HG02852 (cell line): ENCODE measurements around the gene PARP11.

Experiments used
- ATAC-seq: cut with Tn5 transposase; IDR thresholded peaks from one replicate; pipeline ENCODE4 v1.9.1; 2021; ENCODE audit warnings: mild to moderate bottlenecking, moderate library complexity; ENCODE audit not compliant: unreplicated experiment

PARP11 gene

DNA sequence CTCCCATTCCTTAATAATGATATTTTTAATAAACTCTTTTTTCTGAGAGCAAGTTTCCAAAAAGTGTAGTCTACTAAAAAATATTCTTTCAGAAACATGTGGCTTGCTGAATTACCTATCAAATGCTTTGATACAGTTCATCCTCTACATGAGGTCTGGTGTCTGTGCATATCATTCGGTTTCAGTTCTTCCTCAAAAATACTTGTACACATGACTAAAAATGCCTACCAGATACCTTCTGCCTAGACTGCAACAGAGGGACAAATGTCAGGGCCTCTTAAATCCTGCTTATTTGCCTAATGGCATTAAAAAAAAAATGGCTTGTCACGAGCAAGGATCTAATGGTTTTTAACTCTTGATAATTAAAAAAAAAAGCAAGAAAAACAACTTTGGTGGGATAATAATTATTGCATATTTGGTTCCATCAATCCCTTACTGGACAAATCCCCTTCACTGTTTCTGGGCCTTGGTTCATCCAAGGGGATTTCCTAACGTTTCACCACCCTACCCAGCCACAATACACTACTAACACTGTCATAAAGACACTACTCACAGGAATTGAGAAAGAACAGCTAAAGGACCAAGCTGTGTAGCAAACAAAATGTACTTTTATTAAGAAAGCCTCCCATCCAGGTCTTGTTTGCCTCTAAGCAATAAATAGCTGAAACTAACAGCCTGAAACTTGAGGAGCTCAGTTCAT lies 45.7 kb downstream of the PARP11 start:
- ATAC-seq: no peak

DNA sequence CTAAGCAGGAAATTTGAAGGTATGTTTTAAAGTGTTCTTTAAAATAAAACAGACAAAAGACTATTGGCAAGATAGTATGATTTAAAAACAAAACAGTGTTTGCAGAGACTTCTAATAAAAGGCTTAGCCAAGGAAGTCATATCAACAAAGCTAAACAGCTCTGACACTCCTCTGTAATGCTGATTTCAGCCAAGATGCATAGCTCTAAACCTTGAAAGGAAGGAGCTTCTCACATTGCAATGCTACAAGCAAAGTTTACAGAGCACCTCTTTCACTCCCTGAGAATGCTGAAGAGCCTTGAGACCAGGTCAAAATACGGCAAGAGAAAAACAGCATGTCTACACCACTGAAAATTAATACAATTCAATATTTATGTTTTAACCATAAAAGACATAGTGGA lies 51.8 kb downstream of the PARP11 start:
- ATAC-seq: no peak

DNA sequence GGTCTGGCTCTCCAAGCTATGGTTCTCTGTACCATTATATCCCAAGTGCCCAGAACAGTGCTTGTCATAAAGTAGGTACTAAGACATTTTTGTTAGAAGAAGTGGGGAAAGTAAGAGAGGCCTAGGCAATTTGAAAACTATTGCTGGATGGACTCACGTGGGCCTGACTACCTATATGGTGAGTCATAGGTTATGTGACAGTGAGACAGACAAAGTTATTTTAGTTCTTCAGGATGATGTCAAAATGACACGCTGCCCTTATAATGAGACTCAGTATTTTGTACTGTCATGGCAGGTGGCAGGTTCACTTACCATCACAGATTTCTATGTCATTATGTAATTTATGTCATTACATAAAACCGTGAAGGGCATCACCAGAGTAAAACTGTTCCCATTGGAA lies 53.1 kb downstream of the PARP11 start:
- no peak for ATAC-seq

DNA sequence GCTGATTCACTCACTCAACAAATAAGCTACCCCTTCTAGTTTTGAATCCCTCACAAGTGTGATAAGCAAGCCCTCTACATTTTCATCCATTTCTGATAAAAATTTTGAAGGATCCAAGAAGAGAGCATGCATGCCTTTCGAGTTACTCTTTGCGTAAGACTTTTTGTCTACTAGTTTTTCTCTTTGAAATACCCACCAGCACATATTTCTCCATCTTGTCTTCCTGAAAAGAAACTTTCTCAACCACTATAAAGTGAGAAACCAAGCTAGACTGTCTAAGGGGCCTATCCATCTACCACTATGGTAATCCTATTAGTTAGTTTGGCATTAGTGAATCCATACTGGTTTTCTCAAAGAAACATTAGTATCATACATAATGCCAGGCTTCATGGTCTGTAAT lies 56.9 kb downstream of the PARP11 start:
- ATAC-seq: no peak

DNA sequence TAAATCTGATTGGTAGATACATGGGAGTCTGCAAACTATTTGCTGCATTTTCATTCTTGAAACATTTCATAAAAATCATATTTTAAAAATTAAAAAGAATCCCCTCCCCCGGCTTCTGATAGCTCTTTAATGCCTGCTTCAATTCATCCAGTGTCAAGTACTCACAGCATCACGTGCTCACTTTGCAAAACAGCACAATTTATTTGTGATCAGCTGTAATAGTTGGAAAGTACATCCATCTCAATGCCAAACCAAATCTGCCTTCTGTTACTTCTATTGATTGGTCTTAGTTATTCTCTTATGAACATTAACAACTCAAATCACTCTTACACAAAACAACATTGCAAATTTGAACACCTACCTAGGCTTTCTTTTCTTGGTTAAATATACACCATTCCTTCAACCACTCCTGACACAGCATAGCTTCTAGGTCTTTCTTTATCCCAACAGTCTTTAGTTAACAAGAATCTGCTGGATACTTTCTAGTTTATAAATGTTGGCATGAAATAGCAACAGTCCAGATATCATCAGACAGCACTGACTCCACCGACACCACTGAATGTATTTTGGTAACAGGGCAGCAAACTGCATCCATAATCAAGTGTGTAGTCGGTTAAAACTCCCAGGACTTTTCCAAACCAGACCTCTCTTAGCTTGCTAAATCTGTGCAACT lies 58.0 kb downstream of the PARP11 start:
- no peak for ATAC-seq

DNA sequence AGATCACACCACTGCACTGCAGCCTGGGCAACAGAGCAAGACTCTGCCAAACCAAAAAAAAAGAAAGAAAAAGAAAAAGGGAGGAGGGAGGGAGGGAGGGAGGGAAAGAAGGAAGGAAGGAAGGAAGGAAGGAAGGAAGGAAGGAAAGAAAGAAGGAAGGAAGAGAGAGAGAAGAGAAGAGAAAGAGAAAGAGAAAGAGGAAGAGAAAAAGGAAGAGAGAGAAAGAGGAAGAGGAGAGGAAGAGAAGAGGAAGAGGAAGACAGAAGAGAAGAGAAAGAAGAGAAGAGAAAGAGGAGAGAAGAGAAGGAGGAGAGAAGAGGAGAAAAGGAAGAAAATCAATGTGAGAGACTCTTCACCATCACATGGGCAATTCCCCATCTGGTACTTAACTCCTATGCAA lies 62.7 kb downstream of the PARP11 start:
- no peak for ATAC-seq

DNA sequence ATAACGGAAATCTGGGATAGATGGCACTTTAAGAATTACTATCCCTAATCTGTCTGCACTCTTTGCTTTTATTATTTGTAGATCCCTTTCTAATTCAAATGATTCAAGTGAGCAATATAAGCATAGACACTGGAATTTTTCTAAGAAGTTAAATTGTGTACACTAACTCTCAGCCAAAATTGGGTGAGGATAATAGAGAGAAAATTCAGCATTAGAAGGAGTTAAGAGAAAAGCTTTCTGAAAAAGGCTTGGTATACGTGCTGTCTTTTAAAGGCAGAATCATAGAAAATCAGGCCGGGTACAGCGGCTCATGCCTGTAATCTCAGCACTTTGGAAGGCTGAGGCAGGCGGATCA lies 63.2 kb downstream of the PARP11 start:
- ATAC-seq: no peak

DNA sequence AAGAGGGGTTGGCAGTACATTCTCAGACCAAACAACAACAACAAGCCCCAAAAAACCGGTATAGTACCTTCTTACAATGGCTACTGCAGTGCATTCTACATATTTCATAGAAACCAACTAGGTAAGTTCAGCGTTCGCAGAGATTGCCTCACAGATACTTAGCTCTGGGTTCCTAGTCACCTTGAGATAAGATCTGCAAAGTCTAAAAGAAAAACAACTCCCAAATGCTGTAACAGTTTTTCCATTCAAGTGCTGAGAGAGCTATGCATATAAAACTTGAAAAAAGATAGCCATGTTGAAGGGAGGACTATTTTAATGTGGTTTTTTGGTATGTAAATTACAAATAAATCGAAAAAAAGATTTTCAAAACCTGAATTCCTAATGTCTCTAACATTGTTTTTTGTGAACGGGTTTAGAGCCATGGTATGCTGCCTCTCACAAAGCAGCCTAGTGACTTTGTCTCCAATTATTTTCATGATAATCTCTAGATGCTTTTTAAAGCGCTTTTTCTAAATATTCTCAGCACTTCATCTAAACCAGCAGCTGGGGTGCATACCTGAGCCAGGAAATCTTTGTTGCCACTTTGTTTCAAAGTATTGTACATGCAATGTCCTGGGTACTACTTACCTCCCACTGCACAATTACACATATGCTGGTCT lies 63.7 kb downstream of the PARP11 start:
- ATAC-seq: no peak

DNA sequence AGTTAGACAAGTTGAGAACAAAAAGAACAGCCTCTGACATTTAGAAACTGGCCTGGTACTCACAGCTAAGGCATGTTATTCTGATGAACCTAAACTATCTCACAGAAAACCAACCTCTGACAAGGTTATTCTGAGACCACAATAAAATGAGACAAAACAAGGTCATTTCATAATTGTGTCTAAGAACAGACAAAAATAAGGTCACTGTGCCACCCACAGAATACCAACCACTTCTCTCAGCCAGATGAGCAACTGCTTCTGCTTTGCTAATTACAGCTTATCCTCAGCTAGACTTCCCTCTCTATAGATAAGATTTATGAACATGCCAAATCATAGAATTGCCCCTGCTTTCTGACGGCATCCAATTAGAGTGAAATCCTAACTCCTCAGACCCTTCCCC lies 68.1 kb downstream of the PARP11 start:
- ATAC-seq: no peak

DNA sequence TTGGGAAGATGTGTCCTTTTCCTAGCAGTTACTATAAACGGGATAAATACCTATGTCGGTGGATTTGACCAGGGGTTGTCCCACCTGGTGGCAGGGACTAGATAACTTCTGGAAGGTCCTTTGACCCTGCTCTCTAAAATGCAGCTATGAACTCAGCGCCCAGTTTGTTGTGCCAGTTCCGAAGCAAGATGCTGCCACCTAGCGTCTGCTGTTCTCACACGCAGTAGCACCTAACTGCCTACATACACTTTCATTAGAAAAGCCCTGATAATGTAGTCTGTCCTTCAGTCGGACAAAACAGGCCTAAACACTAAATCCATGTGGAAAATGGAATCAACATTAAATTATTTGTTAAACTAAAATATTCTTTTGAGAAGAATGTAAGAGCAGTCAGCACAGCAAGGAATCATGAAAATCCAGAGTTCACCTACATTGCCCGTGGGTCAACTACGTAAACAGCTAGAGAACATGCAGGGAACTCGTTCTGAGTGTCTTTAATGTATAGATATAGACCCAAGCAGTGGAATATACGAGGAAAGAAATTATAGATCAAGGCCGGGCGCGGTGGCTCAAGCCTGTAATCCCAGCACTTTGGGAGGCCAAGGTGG lies 69.2 kb downstream of the PARP11 start:
- no peak for ATAC-seq

DNA sequence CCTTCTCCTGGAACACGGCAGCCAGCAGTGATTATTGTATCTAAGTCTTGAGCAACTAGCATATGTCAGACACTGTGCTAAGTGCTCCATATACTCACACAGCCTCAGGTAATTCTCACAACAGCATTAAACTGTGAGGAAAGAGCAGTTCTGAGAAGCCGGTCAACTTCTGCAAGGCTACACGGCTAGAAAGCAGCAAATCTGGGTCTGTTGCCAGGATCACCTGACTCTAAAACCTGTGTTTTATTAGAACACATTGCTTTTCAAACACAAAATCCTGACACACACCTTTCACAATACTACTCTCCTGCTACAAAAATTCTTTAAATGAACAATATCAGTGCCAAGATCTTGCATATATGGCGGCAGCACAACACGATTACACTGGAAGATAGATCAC lies 70.5 kb downstream of the PARP11 start:
- no peak for ATAC-seq

DNA sequence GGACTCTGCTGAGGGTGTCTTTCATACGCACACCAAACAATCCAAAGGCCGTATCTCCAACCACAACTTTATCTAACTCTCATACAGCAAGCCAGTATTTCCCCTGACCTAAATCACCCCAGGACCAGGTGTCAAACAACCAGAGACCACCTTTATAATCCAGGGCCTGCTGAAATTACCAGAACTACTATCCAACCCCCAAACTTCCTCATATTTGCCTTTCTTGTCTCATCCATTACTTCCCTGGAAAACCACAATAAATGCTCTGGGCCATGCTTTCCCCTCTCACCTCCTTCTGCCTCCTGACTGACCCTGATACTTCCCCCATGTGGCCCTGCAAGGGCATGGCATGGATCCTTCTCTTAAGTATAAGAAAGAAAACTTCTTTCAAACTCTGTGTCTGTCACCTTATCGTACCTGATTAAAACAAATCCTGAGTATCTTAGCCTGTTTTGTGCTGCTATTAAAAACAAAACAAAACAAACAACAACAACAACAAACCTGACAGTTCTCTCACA lies 75.6 kb downstream of the PARP11 start:
- ATAC-seq: no peak

DNA sequence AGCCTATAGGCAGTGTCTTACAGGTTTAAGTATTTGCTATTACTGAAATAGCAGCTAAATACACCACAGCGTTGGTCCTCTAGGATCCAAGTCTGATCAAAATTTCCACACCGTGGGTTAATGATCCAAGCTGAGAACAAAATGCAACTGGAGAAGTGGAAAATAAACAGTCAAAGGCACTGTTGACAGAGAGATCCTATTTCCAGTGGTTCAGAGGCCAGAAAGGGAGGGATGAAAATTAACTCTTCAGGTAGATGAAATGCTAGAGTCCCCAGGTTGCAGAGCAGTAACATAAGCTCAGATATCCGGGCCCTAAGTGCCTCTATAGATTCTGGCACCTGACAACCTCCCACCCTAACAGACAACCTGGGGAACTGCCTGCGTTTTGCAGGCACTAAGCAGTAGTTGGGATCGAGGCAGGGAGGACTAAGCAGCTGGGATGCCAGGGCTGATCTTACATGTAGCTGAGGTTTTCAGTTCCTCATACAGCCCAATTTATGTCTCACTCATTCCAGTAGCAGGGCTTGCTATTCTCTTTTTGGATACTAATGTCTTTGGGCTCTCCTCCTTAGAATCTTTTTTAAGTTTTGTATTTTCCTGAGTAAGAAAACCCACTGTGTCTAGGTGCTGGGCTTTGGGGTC lies 77.6 kb downstream of the PARP11 start:
- ATAC-seq: no peak

DNA sequence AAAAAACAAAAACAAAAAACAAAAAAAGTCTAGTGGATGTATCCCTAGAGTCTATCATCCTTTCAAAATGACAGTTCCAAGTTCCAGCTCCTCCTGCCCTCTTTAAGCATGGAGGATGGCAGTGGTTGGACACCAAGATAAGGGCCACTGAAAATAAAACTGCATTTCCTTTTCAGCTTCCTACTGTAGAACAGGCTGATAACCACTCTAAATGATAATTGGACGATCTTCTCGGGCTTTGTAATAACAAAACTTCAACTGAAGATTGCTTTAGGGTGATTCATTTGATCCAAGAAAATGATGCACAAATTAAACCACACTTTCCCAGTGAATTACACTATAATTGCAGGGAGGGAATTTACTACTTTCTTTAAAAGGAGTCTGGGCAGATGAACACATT lies 78.1 kb downstream of the PARP11 start:
- ATAC-seq: no peak

DNA sequence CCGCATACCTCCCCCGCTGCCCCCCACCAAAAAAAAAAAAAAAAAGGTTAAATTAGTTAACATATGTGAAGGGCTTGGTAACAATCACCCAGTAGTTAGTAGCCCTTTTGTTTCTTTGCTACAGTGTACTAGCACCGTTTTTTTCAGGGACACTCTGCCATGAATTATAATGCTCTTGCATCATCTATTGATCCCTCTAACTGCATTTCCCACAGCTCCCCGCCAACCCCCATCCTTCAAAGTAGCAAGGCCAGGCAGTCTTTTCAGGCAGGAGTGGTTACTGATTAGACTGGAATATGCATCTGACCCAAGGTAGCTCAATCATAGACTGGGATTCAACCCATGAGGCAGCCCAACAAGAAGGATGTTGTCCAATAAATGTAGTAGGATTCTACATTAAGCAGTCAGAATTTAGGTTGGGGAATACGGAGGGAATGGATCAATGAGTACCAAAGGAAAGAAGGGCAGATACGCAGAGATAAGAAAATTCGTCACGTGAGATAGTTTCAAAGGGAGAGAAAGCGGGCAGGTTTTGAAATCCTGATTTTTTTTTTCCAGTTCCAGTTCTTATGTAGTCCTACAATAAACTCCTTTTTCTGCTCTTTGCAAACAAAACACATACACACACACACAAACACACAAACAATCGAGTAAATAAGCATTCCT lies 80.4 kb downstream of the PARP11 start:
- no peak for ATAC-seq

DNA sequence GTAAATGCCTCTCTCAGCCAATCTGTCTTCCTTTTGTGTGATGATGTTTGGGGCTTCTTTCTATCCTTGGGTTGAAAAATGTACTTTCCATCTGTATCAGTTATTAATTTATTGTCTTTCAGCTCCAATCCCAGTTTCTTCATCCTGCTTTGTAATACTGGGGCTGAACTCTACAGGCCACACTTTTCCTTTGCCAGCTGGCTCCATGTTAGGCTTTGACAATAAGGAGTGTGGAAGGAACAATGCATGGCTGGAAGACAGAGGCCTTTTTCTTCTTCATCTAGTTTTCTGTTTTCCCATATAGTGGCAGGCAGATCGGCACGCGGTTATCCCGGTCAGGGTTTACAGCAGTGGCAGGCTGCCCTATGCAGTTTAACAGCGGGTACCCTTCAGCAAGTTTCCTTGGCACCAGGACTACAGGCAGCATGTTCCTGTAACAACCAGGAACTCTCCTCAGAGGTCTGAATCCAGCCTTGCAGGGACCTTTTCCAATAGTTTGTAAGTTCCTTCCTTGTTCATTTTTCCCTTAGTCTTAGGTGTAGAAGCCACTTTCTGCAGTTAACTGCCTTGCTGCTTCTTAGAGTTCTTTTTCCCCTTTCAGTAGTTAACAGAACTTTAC lies 81.8 kb downstream of the PARP11 start:
- no peak for ATAC-seq

DNA sequence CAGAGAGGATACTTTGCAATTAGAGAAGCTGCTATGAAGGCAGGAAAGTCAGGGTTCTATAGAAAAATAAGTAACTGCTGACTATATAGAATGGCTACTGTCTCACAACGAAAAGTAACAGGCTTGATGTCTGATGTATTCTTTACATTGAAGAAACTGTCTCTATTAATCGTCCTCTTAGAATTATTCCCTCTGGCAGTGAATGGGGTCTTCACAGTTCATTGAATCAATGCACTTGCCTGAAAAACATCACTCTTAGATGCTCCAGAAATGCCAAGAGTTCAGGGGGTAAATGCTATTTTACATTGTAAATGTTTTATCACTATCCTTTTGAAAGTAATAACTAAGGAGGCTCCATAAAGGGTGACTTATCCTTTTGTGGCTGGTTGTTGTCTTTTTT lies 82.6 kb downstream of the PARP11 start:
- no peak for ATAC-seq

DNA sequence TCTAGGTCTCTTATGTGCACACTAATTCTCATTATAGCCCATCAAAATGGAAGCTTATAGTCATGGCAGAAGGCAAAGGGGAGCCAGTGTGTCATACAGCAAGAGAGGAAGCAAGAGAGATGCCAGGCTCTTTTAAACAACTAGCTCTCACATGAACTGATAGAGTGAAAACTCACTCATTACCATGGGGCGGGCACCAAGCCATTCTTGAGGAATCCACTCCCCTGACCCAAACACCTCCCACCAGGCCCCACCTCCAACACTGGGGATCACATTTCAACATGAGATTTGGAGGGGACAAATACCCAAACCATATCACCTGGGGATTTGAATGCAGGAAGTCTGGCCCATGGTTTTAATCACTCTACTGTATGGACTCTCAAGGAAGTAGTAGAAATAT lies 83.4 kb downstream of the PARP11 start:
- ATAC-seq: no peak

DNA sequence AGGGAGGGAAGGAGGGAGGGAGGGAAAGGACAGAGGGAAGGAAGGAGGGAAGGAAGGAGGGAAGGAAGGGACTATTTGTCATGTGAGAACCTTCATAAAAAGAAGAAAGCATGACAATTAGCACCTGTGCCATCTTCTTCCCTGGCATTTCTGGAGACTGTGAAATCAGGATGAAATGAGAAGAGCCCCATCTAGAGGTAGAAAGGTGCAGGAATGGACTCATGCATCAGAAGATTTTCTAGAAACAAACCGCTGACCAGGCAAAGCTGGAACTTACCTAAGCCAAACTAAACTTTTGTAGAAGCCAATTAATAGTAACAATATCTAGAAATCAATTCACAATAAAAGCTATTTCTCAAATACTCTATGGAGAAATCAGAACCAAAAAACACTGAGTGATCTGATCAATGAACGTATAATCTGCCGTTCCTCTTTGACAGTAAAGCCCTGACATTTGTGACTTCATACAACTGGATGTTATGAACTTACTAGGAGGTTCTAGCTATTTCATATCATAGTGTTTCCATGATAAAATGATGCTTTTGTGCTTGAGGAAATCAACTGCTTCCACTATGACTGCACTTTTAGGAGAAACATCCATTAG lies 95.9 kb downstream of the PARP11 start:
- ATAC-seq: no peak
